DND-41 (cell line): Measurements from ENCODE around the gene FADS1.

ENCODE experiments used
- ATAC-seq: fragments of 200-7000 bp; cut with Tn5 transposase; 3 replicates; pipeline ENCODE4 v1.9.1; 2021; ENCODE audit warnings: low read depth; ENCODE audit not compliant: insufficient read depth
- DNase-seq: peaks from one replicate; pipeline ENCODE4 v3.0.0-alpha.2; 2020
- H2AFZ ChIP-seq: 2 replicates; pipeline ENCODE4 v1.6.0; 2012; ENCODE audit warnings: low read depth, low read length
- H3K27ac ChIP-seq: 2 replicates; pipeline ENCODE4 v1.5.1; 2012; ENCODE audit warnings: low read length, inconsistent platforms
- H3K27me3 ChIP-seq: fragments of 200-600 bp; sonication (generic); 2 replicates; pipeline ENCODE4 v1.6.0; 2012; ENCODE audit warnings: low read length, mild to moderate bottlenecking, inconsistent platforms; ENCODE audit not compliant: insufficient read depth, poor library complexity
- H3K36me3 ChIP-seq: 2 replicates; pipeline ENCODE4 v1.5.1; 2012; ENCODE audit warnings: low read length, inconsistent platforms; ENCODE audit not compliant: insufficient read depth
- H3K4me1 ChIP-seq: 2 replicates; pipeline ENCODE4 v1.5.1; 2012; ENCODE audit warnings: mild to moderate bottlenecking, low read length; ENCODE audit not compliant: insufficient read depth
- H3K4me2 ChIP-seq: 2 replicates; pipeline ENCODE4 v1.6.0; 2012; ENCODE audit warnings: mild to moderate bottlenecking, moderate library complexity, low read length, inconsistent platforms; ENCODE audit not compliant: insufficient read depth
- H3K4me3 ChIP-seq, 2 experiments: fragments of 200-600 bp in 1 of 2; shearing (Covaris generic) in 1 of 2; 2 replicates each; pipeline ENCODE4 v1.5.1; 2012 to 2016; ENCODE audit warnings: inconsistent platforms in 2 of 2, low read length in 2 of 2, mild to moderate bottlenecking in 2 of 2, low read depth in 1 of 2, moderate library complexity in 1 of 2
- H3K79me2 ChIP-seq: 2 replicates; pipeline ENCODE4 v1.6.0; 2012; ENCODE audit warnings: low read length, inconsistent platforms; ENCODE audit not compliant: insufficient read depth
- H3K9ac ChIP-seq: 2 replicates; pipeline ENCODE4 v1.6.0; 2012; ENCODE audit warnings: low read depth, mild to moderate bottlenecking, inconsistent platforms, low read length, moderate library complexity
- H3K9me3 ChIP-seq: 2 replicates; pipeline ENCODE4 v1.5.1; 2012; ENCODE audit warnings: low read length, moderate library complexity, mild to moderate bottlenecking, inconsistent platforms; ENCODE audit not compliant: insufficient read depth, severe bottlenecking
- H4K20me1 ChIP-seq: 2 replicates; pipeline ENCODE4 v1.6.0; 2012; ENCODE audit warnings: low read length; ENCODE audit not compliant: insufficient read depth
- CTCF ChIP-seq: IDR thresholded peaks from 2 replicates; pipeline ENCODE4 v1.5.1; 2012; ENCODE audit warnings: borderline replicate concordance, low read length, moderate library complexity, mild to moderate bottlenecking; ENCODE audit not compliant: poor library complexity, severe bottlenecking; ENCODE audit errors: extremely low read depth
- EZH2 ChIP-seq: IDR thresholded peaks from 3 replicates; pipeline ENCODE4 v1.6.1; 2012; ENCODE audit warnings: borderline replicate concordance, low read depth, mild to moderate bottlenecking, moderate library complexity, low read length, inconsistent platforms; ENCODE audit not compliant: severe bottlenecking

The FADS1 gene

GRCh38 chr11:61778920-61779650 is 37.7 kb downstream of the FADS1 start:
- TF ChIP-seq CTCF: no peak
- no peak for TF ChIP-seq EZH2
- Histone ChIP-seq H4K20me1 (peaks cover 22% of the 10 kb centered on the region; the same call in 1 of the 2 replicates), H3K27me3 (no peaks in the 10 kb centered on the region), H3K4me3 (no peak overlapping the region), H3K36me3 (peaks cover 3% of the 10 kb centered on the region; the same call in 1 of the 2 replicates), H3K9me3 (no peaks in the 10 kb centered on the region), H3K27ac (no peak overlapping the region), H3K9ac (no peak overlapping the region), H2AFZ (no peak overlapping the region), H3K4me1 (no peaks in the 10 kb centered on the region), H3K4me2 (no peak overlapping the region), H3K79me2 (no peaks in the 10 kb centered on the region)
- no peak for DNase-seq
- no peak for ATAC-seq

GRCh38 chr11:61778357-61778886 is 38.4 kb downstream of the FADS1 start:
- Histone ChIP-seq H3K79me2 (no peaks in the 10 kb centered on the region), H3K27me3 (no peaks in the 10 kb centered on the region), H3K9me3 (no peaks in the 10 kb centered on the region), H3K4me3 (no peak overlapping the region), H4K20me1 (peaks cover 17% of the 10 kb centered on the region; the same call in 1 of the 2 replicates), H3K36me3 (no peaks in the 10 kb centered on the region; the same call in 1 of the 2 replicates), H3K9ac (no peak overlapping the region), H2AFZ (no peak overlapping the region), H3K4me1 (no peaks in the 10 kb centered on the region), H3K4me2 (no peak overlapping the region), H3K27ac (no peak overlapping the region)
- ATAC-seq: no peak
- no peak for DNase-seq
- TF ChIP-seq EZH2 (no peak), CTCF (no peak)

GRCh38 chr11:61777234-61778090 is 39.3 kb downstream of the FADS1 start:
- no peak overlapping the region for H3K4me3 ChIP-seq
- no peaks in the 10 kb centered on the region for H3K79me2 ChIP-seq
- H3K9ac ChIP-seq: no peak overlapping the region
- no peaks in the 10 kb centered on the region for H3K4me1 ChIP-seq
- H3K36me3 ChIP-seq: no peaks in the 10 kb centered on the region
- H3K4me2 ChIP-seq: no peak overlapping the region
- no peaks in the 10 kb centered on the region for H3K27me3 ChIP-seq
- peaks cover 9% of the 10 kb centered on the region; the same call in 1 of the 2 replicates for H4K20me1 ChIP-seq
- H3K27ac ChIP-seq: no peak overlapping the region
- no peak for ATAC-seq
- TF ChIP-seq EZH2 (no peak), CTCF (no peak)
- no peak overlapping the region for H2AFZ ChIP-seq
- H3K9me3 ChIP-seq: no peaks in the 10 kb centered on the region
- no peak for DNase-seq
